HG02759 (cell line): ENCODE data around the gene SORL1.

ENCODE experiments used
- ATAC-seq: cut with Tn5 transposase; IDR thresholded peaks from one replicate; pipeline ENCODE4 v1.9.1; 2021; ENCODE audit warnings: mild to moderate bottlenecking, moderate library complexity; ENCODE audit not compliant: unreplicated experiment

Gene SORL1

DNA sequence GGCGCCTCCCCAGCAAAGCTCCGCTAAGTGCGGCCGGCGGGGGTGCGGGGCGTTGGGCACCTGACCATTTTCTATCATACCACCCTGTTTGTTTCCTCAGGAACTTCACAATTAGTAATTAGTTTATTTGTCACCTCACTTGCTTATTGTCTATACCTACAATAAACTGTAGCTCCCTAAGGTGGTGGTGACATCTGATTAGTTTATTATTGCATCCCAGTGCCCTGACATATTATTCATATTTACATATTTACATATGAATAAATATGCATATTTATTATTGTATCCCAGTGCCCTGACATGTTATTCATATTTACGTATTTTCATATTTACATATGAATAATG lies 24.7 kb upstream of the SORL1 start:
- no peak for ATAC-seq

DNA sequence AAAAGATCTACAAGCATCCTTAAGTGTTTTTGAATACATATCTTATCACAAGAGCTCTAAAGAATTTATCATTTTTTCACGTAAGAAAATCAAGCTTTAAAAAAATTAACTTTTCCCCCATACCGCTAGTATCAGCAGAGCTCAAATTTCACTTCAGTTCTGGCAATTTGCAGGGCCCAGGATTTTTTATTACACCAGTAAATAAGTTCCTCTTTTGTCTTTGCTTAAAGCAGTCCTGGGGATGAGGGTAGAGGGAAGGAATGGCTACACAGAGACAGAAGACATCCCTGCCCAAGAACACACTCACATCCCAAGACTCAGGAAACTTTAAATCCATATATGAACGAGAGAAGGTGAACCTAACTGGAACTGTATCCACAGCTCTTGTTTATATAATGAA lies 22.6 kb upstream of the SORL1 start:
- ATAC-seq: no peak

DNA sequence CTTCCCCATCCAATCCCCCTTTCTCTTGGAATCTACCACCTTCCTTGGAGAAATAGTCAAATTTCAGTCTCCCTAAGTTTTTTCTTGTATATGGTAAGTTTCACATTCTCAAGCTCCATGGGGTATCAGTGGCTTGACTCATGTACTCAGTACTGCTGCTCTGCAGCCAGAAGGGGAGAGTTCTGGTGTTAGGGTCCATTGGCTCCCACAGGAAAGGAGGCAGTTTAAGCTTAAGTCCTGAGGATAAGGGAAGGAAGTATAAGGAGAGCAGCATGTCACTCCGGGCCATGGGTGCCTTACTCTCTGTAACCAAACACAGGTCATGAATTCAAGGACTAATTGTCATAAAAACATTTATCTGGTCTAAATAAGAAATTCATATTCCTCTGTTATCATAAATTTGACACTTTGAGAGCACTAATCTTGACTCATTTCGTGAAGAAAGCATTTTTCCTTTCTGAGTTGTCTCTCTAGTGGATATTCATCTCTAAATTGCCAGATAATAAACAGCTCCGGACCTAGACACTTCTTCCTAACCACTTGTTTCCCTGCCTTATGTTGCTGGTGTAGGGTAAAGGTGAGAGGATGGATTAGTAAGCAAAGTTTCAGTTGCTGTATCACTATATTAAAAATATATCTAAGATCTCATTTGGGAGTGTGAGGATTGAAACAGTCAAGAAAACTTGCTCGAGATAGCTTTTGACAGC lies 20.1 kb upstream of the SORL1 start:
- no peak for ATAC-seq

GRCh38 chr11:121435132-121435531 lies 17.0 kb upstream of the SORL1 start:
- no peak for ATAC-seq

DNA sequence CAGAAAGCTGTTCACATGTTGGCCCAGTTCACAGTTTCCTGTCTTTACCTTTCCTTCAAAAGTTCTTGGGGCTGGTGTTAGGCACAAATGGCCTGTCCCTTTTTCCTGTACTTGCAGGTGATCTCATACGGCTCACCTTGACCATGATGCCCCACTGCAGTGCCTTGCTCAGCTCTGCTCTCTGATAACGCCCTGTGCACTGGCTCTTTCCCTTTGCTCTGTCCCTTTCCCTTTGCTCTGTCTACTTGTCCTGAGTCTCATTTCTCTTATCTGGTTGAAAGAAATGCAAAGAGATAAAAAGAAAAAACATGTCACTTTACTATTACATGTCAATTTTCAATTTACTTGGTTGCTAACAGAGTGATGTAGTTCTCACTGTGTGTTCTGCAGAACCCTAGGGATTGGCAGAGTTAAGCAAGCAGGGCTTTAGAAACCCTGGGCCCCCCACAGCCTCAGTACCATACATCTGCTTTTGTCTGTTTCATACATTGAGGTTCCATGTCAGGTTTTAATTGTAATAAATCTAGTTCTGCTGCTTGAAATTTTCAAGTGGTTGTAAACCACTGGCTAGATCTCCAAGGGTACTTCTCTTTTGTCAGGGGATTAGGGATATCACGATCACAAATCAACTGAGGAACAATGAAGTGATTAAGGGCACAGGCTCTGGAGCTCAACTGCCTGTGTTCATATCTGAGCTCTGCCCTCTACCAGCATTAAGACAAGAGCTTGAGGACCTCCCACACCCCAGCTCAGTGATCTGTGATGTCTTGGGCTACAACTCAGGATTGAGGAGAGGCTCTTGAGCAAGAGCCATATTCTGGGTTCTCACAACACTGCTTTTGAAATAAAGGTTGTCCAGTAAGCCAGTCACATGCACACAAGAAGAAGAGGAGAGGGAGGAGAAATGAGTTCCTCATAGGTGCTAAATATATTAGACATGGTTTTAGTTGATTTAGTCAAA lies 16.3 kb upstream of the SORL1 start:
- no peak for ATAC-seq

- ATAC-seq: no peak
These were observed 15.0 kb upstream of the SORL1 start for GRCh38 chr11:121437018-121437685.

- ATAC-seq: no peak
These were observed 14.4 kb upstream of the SORL1 start for GRCh38 chr11:121437686-121438078.

- ATAC-seq: no peak
These were observed 12.8 kb upstream of the SORL1 start for GRCh38 chr11:121439337-121439736.

- no peak for ATAC-seq
These were observed 12.4 kb upstream of the SORL1 start for GRCh38 chr11:121439759-121440158.

- no peak for ATAC-seq
These were observed 10.6 kb upstream of the SORL1 start for GRCh38 chr11:121441521-121441920.

DNA sequence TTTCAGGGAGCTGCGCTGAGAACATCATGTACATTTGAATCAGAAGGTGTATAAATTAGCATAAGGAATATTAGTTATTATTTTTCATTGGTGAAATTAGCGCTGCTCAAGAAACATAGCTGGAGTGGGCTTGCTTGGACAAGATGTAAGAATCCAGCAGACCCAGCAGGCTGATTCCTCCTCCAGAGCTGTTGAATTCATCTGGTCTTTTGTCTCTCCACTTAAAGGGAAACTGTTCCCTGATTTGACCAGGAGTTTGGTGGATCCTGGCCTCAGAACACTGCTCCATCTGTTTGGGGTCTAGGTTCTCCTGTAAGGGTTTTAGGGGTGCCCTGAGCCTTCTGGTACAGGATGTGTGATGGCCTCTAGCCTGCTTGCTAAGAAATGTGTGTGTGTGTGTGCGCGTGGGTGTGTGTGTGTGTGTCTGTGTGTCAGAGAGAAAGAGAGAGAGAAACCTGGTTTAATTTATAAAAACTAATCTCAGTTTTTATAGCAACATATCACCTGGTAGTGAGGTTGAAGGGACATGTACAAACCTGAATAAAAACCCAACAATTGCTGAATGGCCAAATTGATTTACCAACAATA lies 8.3 kb upstream of the SORL1 start:
- no peak for ATAC-seq

DNA sequence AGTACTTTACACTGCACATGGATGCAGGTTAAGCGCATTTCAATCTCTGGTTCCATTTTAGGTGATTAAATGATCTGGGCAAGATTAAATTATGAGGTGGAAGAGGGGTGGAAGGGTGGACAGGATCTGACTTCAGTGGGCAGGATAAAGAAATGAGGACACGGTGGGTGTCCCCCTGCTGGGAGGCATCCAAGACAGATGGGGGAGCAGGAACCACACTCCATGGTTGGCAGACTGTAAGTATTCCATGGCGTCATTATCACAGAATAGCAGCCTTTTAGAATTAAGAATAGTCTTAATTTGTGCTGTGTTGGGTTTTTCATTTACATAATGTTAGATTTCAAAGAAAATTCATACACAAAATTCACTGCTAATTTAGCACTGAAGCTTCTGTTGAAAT lies 7.6 kb upstream of the SORL1 start:
- ATAC-seq: no peak

DNA sequence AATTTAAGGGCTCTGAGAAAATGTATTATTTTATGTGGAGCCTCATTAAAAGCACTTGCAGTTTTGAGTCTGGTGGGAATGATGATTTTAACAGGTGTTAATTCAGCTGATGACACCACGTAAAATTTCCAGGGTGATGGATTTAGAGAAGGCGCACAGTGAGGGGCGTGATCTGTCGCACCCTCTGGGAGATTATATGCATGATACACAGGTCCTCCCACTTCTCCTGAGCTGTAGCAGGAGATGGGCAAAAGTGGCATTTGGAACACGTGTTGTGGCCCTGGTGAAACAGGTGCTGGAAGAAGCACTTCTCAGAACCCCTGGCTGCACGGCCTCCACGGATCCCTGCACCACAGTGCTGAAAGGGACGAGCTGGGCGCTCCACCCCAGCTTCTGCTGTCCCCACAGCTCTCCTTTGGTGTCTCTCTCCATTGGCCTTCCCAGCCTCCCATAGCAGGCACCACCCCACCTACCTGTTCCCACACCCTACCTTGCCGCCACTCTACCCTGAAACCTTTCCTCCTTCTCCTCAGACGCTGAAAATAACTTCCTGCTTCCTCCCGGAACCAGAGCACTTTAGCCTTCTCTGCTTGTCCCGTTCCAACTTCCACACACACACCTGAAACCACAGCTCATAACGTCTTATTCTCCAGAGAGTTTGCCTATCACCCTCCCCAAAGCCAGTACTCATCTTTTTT lies 6.9 kb upstream of the SORL1 start:
- ATAC-seq: no peak

DNA sequence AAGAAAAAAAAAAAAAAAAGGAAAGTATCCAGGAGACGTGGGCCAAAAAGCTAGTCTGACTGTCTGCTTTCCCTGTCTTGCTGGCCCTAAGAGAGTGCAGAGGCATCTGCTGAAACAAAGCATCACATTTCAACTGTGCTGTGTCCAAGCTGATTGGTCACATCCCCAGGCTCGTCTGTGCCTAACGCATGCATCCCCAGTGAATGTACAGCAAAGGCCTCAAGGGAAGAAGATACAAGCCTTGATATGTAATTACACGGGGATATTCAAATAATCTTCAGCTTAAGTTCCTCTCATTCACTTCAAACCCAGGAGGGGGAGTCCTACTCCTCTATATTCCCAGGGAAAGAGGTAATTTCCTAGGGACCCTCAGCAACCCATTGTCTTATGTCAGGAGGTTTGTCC lies 5.4 kb upstream of the SORL1 start:
- ATAC-seq: peak; percentile 20

- no peak for ATAC-seq
These were observed 4.1 kb upstream of the SORL1 start for GRCh38 chr11:121448011-121448410.

- no peak for ATAC-seq
These were observed 3.6 kb upstream of the SORL1 start for GRCh38 chr11:121448431-121448941.

- ATAC-seq: no peak
These were observed 3.0 kb upstream of the SORL1 start for GRCh38 chr11:121449123-121449522.

- ATAC-seq: no peak
These were observed 2.5 kb upstream of the SORL1 start for GRCh38 chr11:121449626-121450025.

DNA sequence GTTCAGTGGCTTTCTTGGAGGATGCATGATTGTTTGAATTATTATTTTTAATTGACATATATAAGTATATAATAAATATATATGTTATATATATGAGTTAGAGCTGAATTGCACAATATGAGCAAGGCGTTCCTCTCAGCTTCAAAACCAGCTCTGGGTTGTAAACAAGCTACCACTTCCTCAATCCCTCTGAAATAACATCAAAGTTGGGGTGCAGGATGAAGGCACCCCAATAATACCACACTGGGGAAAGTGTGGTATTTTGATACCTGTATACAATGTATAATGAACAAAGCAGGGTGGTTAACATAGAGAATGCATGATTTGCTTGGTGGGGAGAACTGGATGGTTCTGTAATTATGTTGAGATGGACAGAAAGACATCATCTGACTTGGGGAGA lies 1.7 kb upstream of the SORL1 start:
- no peak for ATAC-seq

- ATAC-seq: no peak
These were observed 732 bp upstream of the SORL1 start for GRCh38 chr11:121451178-121451985.
